GM12878 (cell line): ENCODE measurements around the gene IFT172.

ENCODE experiments used
- CBX3 ChIP-seq: fragments of 200-600 bp; sonication (generic); IDR thresholded peaks from 2 replicates; pipeline ENCODE4 v1.6.1; 2016; ENCODE audit warnings: low read depth, borderline replicate concordance
- CEBPB ChIP-seq, 2 experiments: fragments of 150-350 bp in 1 of 2; IDR thresholded peaks; 2 replicates each; pipeline ENCODE4 v1.6.1; 2012 to 2014; ENCODE audit warnings: low read depth in 2 of 2, low read length in 2 of 2, borderline replicate concordance in 1 of 2, inconsistent platforms in 1 of 2
- EZH2 ChIP-seq: IDR thresholded peaks from 2 replicates; pipeline ENCODE4 v1.6.1; 2012; ENCODE audit warnings: low read depth, mild to moderate bottlenecking, control low read depth, inconsistent platforms, low read length, borderline replicate concordance; ENCODE audit not compliant: control insufficient read depth
- LARP7 ChIP-seq: fragments of 450-650 bp; IDR thresholded peaks from 2 replicates; pipeline ENCODE4 v1.6.1; 2017; ENCODE audit warnings: mild to moderate bottlenecking
- POLR2AphosphoS5 ChIP-seq: IDR thresholded peaks from 2 replicates; pipeline ENCODE4 v1.6.1; 2011; ENCODE audit warnings: mild to moderate bottlenecking, low read length, inconsistent platforms
- STAT1 ChIP-seq: fragments of 450-650 bp; conservative IDR thresholded peaks from 2 replicates; pipeline ENCODE4 v1.6.1; 2014; ENCODE audit warnings: antibody characterized with exemption, mild to moderate bottlenecking
- TAF1 ChIP-seq: IDR thresholded peaks from 2 replicates; pipeline ENCODE4 v1.6.1; 2011; ENCODE audit warnings: mild to moderate bottlenecking, low read depth, low read length, borderline replicate concordance
- ZNF274 ChIP-seq: IDR thresholded peaks from one replicate; pipeline ENCODE4 v1.8.0; 2011; ENCODE audit not compliant: insufficient read length, insufficient read depth
- ZZZ3 ChIP-seq: IDR thresholded peaks from 2 replicates; pipeline ENCODE4 v1.6.1; 2011; ENCODE audit warnings: low read depth; ENCODE audit not compliant: control insufficient read depth, insufficient read length
- TF ChIP-seq, protein P1 (sequence below), 3 experiments: IDR thresholded peaks in 2 of 3; conservative IDR thresholded peaks in 1 of 3; 2 replicates each; pipeline ENCODE4 v1.5.1; 2011; ENCODE audit warnings: low read depth in 3 of 3, low read length in 3 of 3, mild to moderate bottlenecking in 3 of 3, control low read depth in 2 of 3, moderate library complexity in 2 of 3, inconsistent platforms in 1 of 3, mixed read lengths in 1 of 3; ENCODE audit not compliant: control insufficient read depth in 2 of 3, insufficient read depth in 1 of 3; ENCODE audit errors: extremely low read depth in 1 of 3
- TF ChIP-seq, protein P2 (sequence below): fragments of 450-650 bp; conservative IDR thresholded peaks from 2 replicates; pipeline ENCODE4 v1.6.1; 2017; ENCODE audit warnings: mild to moderate bottlenecking, moderate library complexity
- TF ChIP-seq, protein P3 (sequence below): IDR thresholded peaks from 2 replicates; pipeline ENCODE4 v1.6.1; 2012; ENCODE audit warnings: low read depth, low read length, improper control_type of control experiment
- TF ChIP-seq, protein P4 (sequence below): IDR thresholded peaks from 2 replicates; pipeline ENCODE4 v1.6.1; 2012; ENCODE audit warnings: low read depth, low read length, improper control_type of control experiment

DNA sequence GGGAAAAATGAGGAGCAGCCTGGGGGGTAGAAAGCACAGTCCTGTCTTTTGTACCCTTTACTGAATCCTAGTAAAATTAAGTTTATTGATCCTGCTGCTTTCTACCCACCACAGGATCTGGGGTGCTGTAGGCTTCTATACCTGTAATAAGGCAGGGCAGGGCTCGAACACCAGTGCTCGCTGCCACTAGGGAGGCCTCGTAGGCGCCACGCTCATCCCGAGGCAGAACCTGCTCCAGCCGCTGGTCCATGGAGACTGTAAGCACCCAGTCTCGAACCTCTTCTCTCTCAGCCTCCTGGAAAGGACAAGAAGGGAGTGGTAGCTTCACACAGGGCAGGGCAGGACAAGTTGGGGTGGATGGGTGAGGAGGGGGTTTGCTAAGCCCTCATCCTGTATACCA is 44.4 kb downstream of the IFT172 start:
- TF ChIP-seq, protein P1, sequence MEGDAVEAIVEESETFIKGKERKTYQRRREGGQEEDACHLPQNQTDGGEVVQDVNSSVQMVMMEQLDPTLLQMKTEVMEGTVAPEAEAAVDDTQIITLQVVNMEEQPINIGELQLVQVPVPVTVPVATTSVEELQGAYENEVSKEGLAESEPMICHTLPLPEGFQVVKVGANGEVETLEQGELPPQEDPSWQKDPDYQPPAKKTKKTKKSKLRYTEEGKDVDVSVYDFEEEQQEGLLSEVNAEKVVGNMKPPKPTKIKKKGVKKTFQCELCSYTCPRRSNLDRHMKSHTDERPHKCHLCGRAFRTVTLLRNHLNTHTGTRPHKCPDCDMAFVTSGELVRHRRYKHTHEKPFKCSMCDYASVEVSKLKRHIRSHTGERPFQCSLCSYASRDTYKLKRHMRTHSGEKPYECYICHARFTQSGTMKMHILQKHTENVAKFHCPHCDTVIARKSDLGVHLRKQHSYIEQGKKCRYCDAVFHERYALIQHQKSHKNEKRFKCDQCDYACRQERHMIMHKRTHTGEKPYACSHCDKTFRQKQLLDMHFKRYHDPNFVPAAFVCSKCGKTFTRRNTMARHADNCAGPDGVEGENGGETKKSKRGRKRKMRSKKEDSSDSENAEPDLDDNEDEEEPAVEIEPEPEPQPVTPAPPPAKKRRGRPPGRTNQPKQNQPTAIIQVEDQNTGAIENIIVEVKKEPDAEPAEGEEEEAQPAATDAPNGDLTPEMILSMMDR (IDR thresholded peaks at IDR 0.05 in 2 of 3, conservative IDR thresholded peaks at IDR 0.05 in 1 of 3; ENCODE audit: control insufficient read depth in 2 of 3, extremely low read depth in 1 of 3, insufficient read depth in 1 of 3, low read depth in 3 of 3, low read length in 3 of 3): no peak
- TF ChIP-seq EZH2 (no peak), ZNF274 (no peak), CEBPB (IDR thresholded peaks at IDR 0.05; ENCODE audit: borderline replicate concordance in 1 of 2, low read depth in 2 of 2, low read length in 2 of 2) (no peak), CBX3 (no peak), LARP7 (no peak), ZZZ3 (no peak), TAF1 (no peak), STAT1 (no peak), POLR2AphosphoS5 (no peak)
- TF ChIP-seq, protein P2, sequence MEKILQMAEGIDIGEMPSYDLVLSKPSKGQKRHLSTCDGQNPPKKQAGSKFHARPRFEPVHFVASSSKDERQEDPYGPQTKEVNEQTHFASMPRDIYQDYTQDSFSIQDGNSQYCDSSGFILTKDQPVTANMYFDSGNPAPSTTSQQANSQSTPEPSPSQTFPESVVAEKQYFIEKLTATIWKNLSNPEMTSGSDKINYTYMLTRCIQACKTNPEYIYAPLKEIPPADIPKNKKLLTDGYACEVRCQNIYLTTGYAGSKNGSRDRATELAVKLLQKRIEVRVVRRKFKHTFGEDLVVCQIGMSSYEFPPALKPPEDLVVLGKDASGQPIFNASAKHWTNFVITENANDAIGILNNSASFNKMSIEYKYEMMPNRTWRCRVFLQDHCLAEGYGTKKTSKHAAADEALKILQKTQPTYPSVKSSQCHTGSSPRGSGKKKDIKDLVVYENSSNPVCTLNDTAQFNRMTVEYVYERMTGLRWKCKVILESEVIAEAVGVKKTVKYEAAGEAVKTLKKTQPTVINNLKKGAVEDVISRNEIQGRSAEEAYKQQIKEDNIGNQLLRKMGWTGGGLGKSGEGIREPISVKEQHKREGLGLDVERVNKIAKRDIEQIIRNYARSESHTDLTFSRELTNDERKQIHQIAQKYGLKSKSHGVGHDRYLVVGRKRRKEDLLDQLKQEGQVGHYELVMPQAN: no peak
- TF ChIP-seq, protein P3, sequence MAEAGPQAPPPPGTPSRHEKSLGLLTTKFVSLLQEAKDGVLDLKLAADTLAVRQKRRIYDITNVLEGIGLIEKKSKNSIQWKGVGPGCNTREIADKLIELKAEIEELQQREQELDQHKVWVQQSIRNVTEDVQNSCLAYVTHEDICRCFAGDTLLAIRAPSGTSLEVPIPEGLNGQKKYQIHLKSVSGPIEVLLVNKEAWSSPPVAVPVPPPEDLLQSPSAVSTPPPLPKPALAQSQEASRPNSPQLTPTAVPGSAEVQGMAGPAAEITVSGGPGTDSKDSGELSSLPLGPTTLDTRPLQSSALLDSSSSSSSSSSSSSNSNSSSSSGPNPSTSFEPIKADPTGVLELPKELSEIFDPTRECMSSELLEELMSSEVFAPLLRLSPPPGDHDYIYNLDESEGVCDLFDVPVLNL: no peak
- TF ChIP-seq, protein P4, sequence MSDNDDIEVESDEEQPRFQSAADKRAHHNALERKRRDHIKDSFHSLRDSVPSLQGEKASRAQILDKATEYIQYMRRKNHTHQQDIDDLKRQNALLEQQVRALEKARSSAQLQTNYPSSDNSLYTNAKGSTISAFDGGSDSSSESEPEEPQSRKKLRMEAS: no peak
